ENCODE results near the gene DMXL1.
"Not testable (repeated sequence)": the region's sequence is repeated elsewhere in the genome, so short reads cannot be mapped to it uniquely, and the experiment has no call there.

DMXL1 gene

GRCh38 chr5:119129770-119130169 is 58.9 kb downstream of the DMXL1 start:
- no peak for DNase-seq (ENCODE audit: low read depth in 2 of 2)

GRCh38 chr5:119131530-119132304 is 60.8 kb downstream of the DMXL1 start:
- DNase-seq (ENCODE audit: low read depth in 2 of 2) = no peak

DNA sequence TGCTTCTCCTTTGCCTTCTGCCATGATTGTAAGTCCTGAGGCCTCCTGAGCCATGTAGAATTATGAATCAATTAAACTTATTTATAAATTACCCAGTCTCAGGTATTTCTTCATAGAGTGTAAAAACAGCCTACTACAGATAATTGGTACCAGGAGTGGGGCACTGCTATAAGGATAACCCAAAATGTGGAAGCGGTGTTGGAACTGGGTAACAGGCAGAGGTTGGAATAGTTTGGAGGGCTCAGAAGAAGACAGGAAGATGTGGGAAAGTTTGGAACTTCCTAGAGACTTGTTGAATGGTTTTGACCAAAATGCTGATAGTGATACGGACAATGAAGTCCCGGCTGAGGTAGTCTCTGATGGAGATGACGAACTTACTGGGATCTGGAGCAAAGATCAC is 64.9 kb downstream of the DMXL1 start:
- DNase-seq (ENCODE audit: low read depth in 2 of 2) = not testable (repeated sequence)

DNA sequence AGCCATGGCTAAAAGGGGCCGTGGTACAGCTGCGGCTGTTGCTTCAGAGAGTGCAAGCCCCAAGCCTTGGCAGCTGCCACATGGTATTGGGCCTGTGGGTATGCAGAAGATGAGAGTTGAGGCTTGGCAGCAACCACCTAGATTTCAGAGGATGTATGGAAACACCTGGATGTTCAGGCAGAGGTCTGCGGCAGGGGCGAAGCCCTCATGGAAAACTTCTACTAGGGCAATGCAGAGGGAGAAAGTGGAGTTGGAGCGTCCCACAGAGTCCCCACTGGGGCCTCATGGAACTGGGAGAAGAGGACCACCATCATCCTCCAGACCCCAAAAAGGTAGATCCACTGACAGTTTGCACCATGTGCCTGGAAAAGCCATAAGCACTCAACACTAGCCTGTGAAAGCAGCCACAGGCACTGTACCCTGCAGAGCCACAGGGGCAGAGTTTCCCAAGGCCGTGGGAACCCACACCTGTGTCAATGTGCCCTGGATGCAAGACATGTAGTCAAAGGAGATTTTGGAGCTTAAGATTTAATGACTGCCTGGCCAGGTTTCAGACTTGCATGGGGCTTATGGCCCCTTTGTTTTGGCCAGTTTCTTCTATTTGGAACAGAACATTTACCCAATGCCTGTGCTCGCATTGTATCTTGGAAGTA is 65.9 kb downstream of the DMXL1 start:
- DNase-seq (ENCODE audit: low read depth in 2 of 2) = no peak

GRCh38 chr5:119153629-119154028 is 82.7 kb downstream of the DMXL1 start:
- DNase-seq (ENCODE audit: low read depth in 2 of 2) = no peak

DNA sequence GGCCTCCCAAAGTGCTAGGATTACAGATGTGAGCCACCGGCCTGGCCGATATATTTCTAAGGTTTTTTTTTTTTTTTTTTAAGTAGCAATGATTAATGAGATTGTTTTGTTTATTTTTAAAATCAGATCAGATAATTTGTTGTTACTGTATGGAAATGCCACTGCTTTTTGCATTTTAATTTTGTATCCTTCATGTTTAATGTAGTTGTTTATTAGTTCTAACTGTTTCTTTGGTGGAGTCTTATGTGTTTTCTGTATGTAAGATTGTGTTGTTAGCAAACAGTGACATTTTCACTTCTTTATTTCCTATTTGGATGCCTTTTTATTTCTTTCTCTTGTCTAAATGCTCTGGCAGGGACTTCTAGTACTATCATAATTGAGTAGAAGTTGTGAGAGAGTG is 87.3 kb downstream of the DMXL1 start:
- no peak for DNase-seq (ENCODE audit: low read depth in 2 of 2)

DNA sequence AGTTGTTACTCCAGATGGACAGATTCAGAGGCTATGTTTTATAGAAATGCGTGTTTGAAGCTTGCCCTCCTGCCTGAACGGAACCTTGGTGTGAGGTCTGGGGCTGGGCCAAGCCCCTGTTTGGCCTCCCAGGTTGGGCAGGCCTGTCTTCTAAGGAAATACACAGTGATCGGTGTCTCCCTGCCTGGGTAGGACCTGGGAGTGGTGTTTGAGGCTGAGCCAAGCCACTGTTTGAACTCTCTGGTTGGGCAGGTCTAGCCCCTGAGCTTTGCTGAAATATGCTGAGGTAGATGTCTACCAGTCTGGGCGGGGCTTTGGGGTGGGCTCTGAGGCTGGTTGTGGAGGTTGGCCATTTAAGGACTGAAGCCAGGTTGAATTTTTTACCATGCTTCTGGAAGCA is 90.5 kb downstream of the DMXL1 start:
- no peak for DNase-seq (ENCODE audit: low read depth in 2 of 2)

GRCh38 chr5:119166026-119166425 is 95.1 kb downstream of the DMXL1 start:
- DNase-seq (ENCODE audit: low read depth in 2 of 2) = no peak

- DNase-seq (ENCODE audit: low read depth in 2 of 2) = no peak
Observed at GRCh38 chr5:119168401-119168800, 97.5 kb downstream of the DMXL1 start.

DNA sequence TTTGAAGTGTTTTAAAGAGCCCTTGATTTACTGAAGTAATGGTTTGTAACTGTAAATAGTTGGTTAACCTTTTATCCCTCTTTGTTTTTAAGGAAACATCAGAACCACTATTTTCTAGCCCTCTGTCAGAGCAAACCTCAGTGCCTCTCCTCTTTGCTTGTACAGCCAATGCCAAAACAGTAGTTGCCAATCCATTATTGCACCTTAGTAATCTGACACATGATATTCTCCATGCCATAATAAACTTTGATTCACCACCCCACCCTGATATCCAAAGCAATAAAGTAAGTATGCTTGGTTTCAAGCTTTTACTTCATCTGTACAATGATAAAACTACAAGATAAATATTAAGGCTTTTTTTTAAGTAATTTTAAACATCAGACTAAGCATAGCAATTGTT is 100.8 kb downstream of the DMXL1 start:
- no peak for DNase-seq (ENCODE audit: low read depth in 2 of 2)

GRCh38 chr5:119174578-119175163 is 103.8 kb downstream of the DMXL1 start:
- DNase-seq (ENCODE audit: low read depth in 2 of 2) = no peak

DNA sequence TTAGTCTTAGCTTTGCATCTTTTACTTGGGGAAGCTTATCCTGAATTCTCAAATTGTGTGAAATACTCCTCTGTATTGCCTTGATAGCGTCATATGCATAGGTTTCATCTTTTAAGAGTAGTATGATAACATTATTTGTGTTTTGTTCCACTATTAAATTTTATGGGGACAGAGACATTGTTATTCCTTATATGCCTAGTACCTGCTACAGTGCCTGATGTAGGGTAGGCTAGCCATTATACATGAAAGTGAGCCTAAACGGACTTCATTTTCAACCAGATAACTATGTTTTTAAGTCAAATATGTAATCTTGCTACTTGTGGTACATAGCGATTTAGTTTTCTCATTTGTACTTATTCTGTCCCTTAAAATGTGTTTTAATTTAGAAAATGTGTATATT is 105.9 kb downstream of the DMXL1 start:
- DNase-seq (ENCODE audit: low read depth in 2 of 2) = no peak

DNA sequence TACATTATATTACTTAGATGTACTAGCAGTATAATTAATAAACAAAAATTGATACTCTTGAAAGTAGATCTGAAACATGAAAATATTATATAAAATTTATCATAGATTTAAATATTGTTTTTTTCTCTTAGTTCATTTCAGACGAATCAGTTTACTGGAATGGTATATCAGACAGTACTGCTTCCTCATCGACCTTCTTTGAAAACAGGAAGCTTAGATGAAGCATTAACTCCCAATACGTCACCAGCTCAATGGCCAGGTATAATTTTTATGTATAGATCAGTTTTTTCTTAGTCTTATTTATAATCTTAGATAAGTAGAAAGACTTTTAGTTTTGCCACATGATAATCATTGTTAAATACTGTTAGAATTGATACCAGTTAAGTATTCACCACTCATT is 106.3 kb downstream of the DMXL1 start:
- no peak for DNase-seq (ENCODE audit: low read depth in 2 of 2)

- DNase-seq (ENCODE audit: low read depth in 2 of 2) = no peak
Observed at GRCh38 chr5:119178435-119178834, 107.5 kb downstream of the DMXL1 start.

DNA sequence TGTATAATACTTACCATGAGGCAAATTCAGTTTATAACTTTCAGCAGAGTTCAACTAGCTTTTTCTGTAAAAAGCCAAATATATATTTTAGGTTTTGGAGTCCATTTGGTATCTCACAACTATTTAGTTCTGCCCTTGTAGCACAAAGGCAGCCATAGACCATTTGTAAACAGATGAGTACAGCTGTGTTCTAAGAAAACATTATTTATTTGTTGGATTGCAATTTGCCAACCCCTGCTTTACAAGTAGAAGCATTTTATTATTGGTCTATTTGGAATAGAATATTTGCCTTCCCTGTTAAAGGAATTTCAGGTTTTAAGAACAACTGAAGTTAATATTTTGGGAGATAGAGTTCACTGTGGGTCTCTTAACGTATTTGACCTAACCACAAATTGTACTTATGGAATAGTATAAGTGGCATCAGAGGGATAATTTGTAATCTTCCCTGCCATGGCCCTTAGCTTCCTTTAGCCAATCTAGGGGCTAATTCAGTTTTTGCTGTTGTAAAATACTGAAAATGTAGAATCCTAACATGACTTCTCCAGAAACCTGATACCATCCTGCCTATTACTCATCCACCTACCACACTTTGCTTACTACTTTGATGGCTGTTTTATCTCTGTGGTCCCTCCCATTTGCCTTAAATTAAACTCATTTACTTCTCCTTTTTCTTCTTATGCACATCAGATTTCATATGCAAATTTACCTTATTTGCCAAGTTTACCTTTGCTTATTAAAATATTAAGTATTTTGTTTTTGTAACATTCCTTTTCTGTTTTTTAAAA is 109.2 kb downstream of the DMXL1 start:
- DNase-seq (ENCODE audit: low read depth in 2 of 2) = no peak

GRCh38 chr5:119185512-119185911 is 114.6 kb downstream of the DMXL1 start:
- DNase-seq (ENCODE audit: low read depth in 2 of 2) = not testable (repeated sequence)

- DNase-seq (ENCODE audit: low read depth in 2 of 2) = no peak
Observed at GRCh38 chr5:119187776-119188529, 117.1 kb downstream of the DMXL1 start.

- DNase-seq (ENCODE audit: low read depth in 2 of 2) = no peak
Observed at GRCh38 chr5:119190470-119191095, 119.7 kb downstream of the DMXL1 start.

GRCh38 chr5:119191944-119192343 is 121.1 kb downstream of the DMXL1 start:
- DNase-seq (ENCODE audit: low read depth in 2 of 2) = no peak

DNA sequence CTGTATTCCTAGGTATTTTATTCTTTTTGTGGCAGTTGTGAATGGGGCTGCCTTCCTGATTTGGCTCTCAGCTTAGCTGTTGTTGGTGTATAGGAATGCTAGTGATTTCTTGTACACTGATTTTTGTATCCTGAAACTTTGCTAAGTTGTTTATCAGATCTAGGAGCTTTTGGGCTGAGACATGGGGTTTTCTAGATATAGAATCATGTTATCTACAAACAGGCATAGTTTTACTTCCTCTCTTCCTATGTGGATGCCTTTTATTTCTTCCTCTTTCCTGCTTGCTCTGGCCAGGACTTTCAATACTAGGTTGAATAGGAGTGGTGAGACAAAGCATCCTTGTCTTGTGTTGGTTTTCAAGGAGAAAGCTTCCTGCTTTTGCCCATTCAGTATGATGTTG is 129.9 kb downstream of the DMXL1 start:
- DNase-seq (ENCODE audit: low read depth in 2 of 2) = no peak

- DNase-seq (ENCODE audit: low read depth in 2 of 2) = no peak
Observed at GRCh38 chr5:119207105-119207504, 136.2 kb downstream of the DMXL1 start.
